CD4-positive, alpha-beta T cell treated with Interleukin-15 for 1 hour (primary cell): ENCODE results near the gene TMEM217.
A peak's percentile ranks its signal among the peaks of the same experiment; 100 is the strongest.

Experiments
- DNase-seq: peaks from one replicate; pipeline ENCODE4 v3.0.0-alpha.2; 2020

The TMEM217 gene

DNA sequence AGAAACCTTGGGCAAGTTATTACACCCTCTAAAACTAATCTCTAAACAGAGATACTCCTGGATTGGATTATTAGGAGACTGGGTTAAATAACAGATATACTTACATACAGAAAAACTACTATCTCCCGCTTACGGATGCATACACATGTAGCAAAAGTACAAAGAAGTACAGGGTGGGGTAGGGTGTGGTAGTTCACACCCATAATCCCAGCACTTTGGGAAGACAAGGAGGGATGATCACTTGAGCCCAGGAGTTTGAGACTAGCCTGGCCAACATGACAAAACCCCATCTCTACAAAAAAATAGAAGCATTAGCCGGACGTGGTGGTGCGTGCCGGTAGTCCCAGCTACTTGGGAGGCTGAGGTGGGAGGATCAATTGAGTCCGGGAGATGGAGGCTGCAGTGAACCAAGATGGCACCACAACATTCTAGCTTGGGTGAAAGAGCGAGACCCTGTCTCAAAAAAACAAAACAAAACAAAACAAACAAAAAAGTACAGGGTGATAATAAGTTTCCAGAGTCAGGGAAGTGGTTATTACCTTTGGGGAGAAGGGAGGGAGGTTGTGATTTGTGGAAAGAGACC is 79.9 kb downstream of the TMEM217 start:
- no peak for DNase-seq

DNA sequence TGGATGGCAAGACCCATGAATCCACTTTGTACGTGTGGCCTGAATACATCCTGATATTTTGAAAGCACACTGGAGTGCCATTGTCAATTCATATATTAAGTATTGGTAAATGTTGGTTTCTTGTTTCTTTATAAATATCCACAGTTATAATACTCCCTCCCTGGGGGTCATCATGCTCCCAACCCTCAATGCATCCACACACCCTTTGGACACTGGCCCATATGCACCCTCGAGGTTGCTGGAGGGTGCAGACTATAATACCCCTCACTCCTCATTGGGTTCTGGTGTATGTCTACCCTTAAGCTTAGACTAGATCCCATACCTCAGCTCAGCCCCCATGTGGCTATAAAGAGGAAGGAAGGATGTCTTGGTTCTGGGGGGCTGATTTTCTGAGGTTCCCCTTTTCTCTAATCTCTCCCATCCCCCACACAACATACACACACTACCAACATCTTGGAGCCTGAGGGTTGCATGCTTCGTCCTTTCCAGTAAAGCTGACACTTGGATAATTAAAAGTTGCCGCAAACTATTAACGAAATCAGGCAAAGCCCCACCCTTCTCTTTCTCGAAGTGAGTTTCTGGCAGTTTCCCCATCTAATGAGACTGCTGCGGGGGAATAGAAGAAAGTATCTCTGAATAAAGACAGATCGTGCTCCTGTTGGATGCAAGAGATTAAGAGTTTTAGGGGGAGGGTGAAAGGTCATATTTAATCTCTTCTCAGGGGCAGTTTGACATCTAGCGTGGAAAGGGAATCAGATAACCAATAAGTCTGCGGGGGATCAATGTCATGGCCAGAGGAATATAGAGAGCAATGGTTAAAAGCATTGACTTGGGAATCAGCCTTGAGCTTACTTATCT is 80.6 kb downstream of the TMEM217 start:
- peak; percentile 30 for DNase-seq

DNA sequence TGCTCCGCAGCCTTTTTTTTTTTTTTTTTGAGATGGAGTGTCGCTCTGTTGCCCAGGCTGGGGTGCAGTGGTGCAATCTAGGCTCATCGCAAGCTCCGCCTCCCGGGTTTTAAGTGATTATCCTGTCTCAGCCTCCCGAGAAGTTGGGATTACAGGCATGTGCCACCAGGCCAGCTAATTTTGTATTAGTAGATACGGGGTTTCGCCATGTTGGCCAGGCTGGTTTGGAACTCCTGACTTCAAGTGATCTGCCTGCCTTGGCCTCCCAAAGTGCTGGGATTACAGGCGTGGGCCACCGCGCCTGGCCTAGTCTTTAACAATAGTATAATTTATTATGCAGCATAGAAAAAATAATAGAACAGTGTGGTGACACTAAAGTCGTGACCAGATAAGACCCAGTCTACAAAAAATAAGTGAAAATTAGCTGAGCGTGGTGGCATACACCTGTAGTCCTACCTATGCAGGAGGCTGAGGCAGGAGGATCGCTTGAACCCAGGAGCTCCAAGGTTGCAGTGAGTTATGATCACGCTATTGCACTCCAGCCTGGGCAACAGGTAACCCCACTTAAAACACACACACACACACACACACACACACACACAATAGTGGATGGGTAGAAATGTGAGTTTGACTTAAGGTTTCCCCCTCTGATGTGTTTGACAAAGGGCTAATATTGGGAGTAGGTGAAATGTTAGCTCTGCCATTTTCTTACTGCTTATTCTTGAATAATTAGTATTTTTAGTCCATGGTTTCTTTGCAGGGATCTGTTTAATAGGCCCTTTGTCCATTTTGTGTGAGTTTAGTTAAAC is 81.5 kb downstream of the TMEM217 start:
- no peak for DNase-seq

DNA sequence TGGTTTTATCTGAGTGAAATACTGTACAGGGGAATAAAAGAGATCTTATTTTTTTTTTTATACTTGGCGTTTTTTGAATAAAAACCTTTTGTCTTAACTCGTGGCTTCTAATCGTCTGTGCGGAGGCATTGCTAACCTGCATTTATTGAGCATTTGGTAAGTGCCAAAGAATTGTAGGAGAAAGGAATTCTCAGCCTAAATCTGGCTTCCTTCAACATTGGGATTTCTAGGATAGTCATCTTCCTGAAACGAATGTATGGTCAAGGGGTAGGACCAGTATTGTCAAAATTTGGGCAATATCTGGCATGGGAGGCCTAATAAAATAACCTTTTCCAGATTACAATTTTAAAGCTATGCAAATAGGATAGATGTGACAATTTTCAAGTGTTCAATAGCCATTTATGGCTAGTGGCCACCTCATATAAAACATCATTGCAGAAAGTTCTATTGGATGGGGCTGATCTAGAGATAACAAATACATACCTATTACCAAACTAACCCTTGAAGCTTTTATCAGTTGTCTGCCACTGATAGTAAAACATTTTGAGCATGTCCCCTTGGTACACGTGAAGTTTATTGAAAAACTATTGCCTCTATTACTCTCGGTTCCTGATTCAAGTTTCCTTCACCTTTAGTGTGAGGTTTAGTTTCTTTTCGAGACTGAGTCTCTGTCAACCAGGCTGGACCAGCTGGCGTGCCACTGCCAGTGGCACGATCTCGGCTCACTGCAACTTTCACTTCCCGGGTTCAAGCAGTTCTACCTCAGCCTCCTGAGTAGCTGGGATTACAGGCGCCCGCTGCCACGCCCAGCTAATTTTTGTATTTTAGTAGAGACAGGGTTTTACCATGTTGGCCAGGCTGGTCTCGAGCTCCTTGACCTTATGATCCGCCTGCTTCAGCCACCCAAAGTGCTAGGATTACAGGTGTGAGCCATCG is 82.3 kb downstream of the TMEM217 start:
- peak; percentile 45 for DNase-seq

DNA sequence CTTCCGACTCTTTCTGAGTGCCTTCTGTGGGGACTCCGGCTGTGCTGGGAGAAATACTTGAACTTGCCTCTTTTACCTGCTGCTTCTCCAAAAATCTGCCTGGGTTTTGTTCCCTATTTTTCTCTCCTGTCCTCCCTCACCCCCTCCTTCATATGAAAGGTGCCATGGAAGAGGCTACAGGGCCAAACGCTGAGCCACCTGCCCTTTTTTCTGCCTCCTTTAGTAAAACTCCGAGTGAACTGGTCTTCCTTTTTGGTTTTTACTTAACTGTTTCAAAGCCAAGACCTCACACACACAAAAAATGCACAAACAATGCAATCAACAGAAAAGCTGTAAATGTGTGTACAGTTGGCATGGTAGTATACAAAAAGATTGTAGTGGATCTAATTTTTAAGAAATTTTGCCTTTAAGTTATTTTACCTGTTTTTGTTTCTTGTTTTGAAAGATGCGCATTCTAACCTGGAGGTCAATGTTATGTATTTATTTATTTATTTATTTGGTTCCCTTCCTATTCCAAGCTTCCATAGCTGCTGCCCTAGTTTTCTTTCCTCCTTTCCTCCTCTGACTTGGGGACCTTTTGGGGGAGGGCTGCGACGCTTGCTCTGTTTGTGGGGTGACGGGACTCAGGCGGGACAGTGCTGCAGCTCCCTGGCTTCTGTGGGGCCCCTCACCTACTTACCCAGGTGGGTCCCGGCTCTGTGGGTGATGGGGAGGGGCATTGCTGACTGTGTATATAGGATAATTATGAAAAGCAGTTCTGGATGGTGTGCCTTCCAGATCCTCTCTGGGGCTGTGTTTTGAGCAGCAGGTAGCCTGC is 83.2 kb downstream of the TMEM217 start:
- DNase-seq: no peak

DNA sequence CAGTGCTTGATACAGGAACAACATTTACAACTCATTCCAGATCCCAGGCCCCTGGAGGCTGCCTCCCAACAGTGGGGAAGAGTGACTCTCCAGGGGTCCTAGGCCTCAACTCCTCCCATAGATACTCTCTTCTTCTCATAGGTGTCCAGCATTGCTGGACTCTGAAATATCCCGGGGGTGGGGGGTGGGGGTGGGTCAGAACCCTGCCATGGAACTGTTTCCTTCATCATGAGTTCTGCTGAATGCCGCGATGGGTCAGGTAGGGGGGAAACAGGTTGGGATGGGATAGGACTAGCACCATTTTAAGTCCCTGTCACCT is 83.8 kb downstream of the TMEM217 start:
- no peak for DNase-seq

DNA sequence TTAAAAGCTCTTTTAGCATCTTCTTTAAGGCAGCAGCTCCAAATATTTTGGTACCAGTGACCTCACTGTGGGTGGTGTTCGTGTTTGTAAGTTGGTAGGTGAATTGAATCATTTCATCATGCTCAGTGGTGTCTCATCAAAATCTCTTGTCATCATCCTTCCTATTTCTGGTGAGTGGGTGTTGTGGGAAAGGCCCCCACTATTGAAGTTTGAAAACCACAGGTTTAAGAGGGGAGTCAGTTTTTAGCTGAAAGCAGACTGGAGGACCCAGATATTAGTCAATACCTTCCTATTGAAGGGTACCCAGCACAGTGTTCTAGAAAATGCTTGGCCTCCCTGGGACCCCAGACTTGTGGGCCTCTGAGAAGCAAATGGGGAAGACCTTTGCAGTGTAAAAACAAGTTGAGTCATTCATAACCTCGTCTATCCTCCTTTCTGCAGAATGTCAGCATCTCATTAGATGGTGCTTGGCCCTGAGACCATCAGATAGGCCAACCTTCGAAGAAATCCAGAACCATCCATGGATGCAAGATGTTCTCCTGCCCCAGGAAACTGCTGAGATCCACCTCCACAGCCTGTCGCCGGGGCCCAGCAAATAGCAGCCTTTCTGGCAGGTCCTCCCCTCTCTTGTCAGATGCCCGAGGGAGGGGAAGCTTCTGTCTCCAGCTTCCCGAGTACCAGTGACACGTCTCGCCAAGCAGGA is 84.3 kb downstream of the TMEM217 start:
- DNase-seq: peak; percentile 22

DNA sequence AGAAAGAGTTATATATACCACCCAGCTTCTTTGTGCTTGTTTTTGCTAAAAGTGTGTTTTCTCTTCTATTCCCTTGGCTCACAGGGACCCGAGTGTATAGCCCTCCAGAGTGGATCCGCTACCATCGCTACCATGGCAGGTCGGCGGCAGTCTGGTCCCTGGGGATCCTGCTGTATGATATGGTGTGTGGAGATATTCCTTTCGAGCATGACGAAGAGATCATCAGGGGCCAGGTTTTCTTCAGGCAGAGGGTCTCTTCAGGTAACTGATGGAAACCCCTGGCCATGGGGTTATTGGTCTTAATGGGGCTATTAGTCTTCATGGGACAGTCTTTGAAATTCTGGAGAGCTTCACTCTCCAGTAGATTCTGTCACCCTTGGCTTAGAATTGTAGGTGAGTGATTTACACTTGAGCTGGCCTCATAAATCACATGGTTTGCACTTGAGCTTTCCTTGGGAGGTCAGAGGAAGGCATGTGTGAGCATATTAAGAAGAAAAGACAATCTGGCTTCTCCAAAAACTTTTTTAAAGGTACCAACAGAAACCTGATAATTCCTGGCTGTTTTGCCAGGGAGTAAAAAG is 84.9 kb downstream of the TMEM217 start:
- DNase-seq: no peak

DNA sequence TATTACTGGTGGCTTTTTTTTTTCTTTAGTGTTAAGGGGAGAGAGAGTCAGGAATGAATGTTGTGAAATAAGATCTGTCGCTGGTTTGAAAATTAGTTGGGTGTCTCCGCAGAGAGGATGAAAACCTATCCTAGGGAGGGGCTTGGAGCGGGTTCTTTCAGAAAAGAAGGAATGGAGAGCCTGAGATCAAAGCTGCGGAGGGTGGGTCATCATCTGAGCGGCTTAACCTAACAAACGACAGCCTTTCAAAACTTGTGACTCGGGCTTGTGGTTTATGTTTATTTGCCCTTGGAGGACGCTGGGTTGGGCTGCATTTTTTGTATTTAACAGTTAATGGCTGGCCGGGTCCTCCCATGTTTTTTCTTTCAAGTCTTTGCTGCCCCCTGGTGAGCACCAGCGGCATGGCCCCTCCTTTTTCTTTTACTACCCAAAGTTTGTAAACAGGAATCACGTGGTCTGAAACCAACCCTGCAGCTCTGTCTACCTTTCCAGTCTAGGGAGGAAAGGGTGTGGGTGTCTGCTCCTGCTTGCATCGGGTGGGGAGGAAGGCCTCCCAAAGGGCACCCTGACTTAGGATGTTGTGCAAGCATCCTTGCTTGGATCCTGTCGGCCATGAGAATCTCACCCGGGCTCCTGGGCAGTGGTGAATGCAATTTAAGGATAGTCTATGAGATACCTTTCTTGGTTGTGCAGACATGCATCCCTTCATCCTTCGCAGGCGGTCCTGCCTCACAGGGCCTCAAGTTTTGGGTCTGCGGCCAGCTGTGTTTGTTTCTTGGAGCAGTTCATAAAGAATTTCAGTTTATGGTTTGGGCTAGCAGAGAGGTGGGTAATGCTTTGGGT is 85.8 kb downstream of the TMEM217 start:
- DNase-seq: peak; percentile 92

DNA sequence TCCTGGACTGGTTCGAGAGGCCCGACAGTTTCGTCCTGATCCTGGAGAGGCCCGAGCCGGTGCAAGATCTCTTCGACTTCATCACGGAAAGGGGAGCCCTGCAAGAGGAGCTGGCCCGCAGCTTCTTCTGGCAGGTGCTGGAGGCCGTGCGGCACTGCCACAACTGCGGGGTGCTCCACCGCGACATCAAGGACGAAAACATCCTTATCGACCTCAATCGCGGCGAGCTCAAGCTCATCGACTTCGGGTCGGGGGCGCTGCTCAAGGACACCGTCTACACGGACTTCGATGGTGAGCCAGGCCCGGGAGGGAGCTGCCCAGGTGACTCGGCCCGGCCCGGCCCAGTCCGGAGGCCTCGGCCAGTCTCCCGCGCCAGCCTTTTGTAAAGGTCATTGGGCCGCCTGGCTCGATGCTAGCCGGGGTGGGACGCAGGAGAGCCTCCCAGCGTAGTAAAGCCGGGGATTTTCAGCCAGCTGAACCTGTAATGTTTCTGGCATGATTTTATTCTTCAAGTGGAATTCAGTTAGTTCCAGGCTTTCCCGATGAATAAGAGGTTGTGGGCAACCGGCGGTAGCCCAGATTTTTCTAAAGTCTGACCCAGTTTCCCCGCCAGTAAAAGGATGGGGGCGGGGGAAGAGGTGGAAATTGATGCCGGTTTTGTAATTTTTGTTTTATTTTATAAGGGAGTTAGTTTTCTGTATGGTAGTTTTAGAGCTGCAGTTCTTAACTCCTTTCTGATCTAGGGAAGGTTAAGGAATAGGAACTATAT is 86.6 kb downstream of the TMEM217 start:
- peak; percentile 23 for DNase-seq

DNA sequence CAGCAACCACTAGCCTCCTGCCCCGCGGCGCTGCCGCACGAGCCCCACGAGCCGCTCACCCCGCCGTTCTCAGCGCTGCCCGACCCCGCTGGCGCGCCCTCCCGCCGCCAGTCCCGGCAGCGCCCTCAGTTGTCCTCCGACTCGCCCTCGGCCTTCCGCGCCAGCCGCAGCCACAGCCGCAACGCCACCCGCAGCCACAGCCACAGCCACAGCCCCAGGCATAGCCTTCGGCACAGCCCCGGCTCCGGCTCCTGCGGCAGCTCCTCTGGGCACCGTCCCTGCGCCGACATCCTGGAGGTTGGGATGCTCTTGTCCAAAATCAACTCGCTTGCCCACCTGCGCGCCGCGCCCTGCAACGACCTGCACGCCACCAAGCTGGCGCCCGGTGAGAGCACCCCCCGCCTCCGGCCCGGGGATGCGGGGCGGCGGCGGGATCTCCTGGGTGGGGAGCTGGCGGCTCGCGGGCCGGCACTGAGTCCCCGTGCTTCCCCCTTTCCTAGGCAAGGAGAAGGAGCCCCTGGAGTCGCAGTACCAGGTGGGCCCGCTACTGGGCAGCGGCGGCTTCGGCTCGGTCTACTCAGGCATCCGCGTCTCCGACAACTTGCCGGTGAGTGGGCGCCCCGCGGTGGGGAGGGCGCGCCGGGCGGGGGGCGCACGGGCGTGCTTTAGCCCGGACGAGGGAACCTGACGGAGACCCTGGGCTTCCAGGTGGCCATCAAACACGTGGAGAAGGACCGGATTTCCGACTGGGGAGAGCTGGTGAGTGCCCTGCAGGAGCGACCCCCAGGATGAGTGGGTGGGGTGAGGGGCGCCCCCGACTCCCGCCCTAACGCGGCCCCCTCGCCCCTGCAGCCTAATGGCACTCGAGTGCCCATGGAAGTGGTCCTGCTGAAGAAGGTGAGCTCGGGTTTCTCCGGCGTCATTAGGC is 87.4 kb downstream of the TMEM217 start:
- DNase-seq: peak; percentile 49

DNA sequence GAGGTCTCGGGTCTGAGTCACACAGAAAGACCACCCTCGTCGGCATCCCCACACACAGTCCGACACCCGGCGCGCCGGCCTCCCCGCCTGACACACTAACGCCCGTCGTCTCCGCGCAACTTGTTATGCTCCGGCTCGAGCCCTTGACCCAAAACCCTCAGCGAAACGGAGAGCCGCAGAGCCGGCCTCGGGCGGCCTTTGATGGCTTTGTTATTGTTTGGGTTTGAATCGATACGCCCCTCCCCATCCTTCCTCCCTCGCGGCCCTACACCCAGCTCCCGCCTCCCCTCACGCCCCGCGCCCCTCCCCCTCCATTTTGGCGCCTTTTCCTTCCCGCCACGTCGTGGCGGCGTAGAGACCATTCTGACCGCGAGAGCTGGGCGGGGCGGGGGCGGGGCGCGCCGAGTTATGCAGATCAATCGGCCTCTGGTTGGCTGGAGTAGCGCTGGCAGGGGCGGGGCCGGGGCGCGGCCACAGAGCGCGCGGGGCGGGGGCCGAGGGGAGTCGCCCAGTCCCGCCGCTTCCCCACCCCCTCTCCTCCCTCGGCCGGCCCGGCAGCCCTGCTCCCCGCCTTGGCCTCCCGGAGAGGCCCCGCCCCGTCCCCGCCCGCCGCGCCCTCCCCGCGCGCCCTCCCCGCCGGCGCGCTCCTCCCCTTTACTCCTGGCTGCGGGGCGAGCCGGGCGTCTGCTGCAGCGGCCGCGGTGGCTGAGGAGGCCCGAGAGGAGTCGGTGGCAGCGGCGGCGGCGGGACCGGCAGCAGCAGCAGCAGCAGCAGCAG is 88.3 kb downstream of the TMEM217 start, which contains the start of gene PIM1:
Gene PIM1, plus strand, starts transcription at position 657 of the 777 bp plus-strand sequence. CDS start 424 bp downstream, outside the sequence.
- DNase-seq: peak; percentile 99

DNA sequence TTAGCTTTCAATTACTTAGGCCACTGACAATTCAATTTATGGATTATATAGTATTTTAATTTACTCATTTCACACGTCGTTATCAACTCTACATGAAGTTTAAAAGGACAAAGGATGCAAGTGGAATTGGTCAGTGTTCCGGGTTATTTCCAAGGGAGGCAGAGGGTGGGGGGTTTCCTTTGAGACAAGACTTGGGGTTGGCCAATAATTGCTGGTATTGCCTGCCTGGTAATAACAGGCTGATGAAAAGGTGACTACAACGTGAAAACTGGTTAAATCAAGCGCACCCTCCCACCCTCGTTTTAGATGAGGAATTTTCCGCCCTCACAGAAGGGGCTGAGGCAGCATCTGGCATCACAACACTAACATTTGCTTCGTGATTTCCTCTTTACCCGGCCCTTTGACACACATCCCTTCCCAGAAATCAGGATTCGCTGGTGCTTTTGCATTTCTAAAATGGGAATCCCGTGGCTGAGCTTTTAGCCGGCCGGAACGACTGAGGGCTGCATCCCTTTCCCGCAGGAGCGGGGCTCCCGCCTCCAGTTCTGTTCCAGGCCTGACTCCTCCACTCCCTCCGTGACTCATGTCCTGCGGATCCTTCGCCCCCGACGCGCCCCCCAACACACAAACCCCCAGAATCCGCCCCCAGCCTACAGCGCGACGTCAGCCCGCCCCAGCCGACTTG is 89.0 kb downstream of the TMEM217 start:
- DNase-seq: no peak

DNA sequence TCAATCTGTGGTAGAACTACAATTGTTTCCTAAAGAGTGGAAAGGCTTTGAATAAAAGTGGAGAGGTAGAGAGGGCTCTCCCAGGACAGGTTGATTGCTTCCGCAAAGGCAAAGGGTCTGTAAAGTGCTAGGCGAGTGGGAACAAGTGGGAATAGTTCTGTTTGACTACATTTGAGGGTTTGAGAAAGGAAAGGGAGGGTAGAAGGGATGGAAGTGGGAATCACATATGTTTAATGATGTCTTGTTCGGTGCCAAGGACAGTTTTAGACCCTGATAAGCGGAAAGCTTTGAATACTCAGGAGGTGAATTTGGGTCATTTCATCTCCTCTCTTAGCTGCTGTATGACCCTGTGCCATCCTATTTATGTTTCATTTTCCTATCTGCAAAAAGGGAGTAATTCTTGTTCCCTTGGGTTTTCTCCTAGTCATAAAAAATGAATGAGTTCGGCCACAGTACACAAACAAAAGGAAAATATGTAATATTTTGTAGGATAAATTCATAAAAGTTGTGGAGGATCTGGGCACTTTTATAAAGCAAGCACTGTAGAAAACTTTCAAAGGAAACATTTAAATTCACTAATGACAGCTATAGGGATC is 89.7 kb downstream of the TMEM217 start:
- no peak for DNase-seq

DNA sequence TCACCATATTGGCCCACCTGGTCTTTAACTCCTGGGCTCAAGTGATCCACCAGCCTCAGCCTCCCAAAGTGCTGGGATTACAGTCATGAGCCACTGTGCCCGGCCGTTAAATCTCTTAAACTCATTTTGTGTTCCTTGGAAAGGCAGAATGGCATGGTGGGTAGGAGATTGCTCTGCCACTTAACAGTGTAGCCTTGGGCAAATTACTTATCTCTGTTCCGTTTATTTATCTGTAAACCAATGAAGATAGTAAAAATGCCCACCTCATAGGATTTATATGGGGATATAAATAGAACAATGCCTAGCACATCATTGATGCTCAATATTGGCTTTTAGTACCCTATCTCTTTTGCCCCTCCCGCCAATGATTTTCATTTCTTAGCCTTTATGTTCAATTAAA is 95.2 kb downstream of the TMEM217 start:
- no peak for DNase-seq
